ENCODE results near the gene NKAIN4. TPM values are rescaled to one million over a fixed set of nuclear protein-coding genes. Genes with fewer than 3 reads are reported as not detected.

Gene NKAIN4
- total RNA-seq, 1 experiment from 2014 or later, result not detected

GRCh38 chr20:63262836-63263235 is 8.6 kb upstream of the NKAIN4 start:
- intact Hi-C loops (cut with micrococcal nuclease; ENCODE audit: unreplicated experiment), result no loop called here
- Histone ChIP-seq H3K4me1 (ENCODE audit: insufficient read depth, low read length, poor library complexity, severe bottlenecking) (no peaks in the 10 kb centered on the region), H3K36me3 (ENCODE audit: insufficient read depth, low read length, poor library complexity, severe bottlenecking) (no peaks in the 10 kb centered on the region), H3K27me3 (replicated peaks; ENCODE audit: insufficient read depth, low read depth, low read length, poor library complexity) (peaks cover 55% of the 10 kb centered on the region), H3K27ac (ENCODE audit: low read depth, low read length, poor library complexity, severe bottlenecking) (no peak overlapping the region), H3K4me3 (ENCODE audit: low read depth, low read length, poor library complexity, severe bottlenecking) (no peak overlapping the region), H3K9me3 (ENCODE audit: low read depth, low read length, poor library complexity, severe bottlenecking) (no peaks in the 10 kb centered on the region)
- BruUV-seq (replicated peaks), result no TSS peak
- ChIA-PET POLR2A (ENCODE audit: low non-redundant PET) (no interaction called here), CTCF (no interaction called here)
- TF ChIP-seq CTCF (conservative IDR thresholded peaks at IDR 0.05; ENCODE audit: low read depth, low read length) (no peak), EZH2 (IDR thresholded peaks at IDR 0.05; ENCODE audit: borderline replicate concordance, low read depth, low read length, poor library complexity, severe bottlenecking) (no peak)
- DNase-seq (ENCODE audit: low spot score), result no peak

GRCh38 chr20:63261795-63262528 is 7.7 kb upstream of the NKAIN4 start:
- no peak overlapping the region for H3K4me3 ChIP-seq (ENCODE audit: low read depth, low read length, poor library complexity, severe bottlenecking)
- no peak for DNase-seq (ENCODE audit: low spot score)
- no peaks in the 10 kb centered on the region for H3K36me3 ChIP-seq (ENCODE audit: insufficient read depth, low read length, poor library complexity, severe bottlenecking)
- H3K27ac ChIP-seq (ENCODE audit: low read depth, low read length, poor library complexity, severe bottlenecking), result no peak overlapping the region
- peaks cover 47% of the 10 kb centered on the region for H3K27me3 ChIP-seq (replicated peaks; ENCODE audit: insufficient read depth, low read depth, low read length, poor library complexity)
- no peaks in the 10 kb centered on the region for H3K4me1 ChIP-seq (ENCODE audit: insufficient read depth, low read length, poor library complexity, severe bottlenecking)
- TF ChIP-seq CTCF (conservative IDR thresholded peaks at IDR 0.05; ENCODE audit: low read depth, low read length) (no peak), EZH2 (IDR thresholded peaks at IDR 0.05; ENCODE audit: borderline replicate concordance, low read depth, low read length, poor library complexity, severe bottlenecking) (no peak)
- CTCF ChIA-PET, result no interaction called here
- intact Hi-C loops (cut with micrococcal nuclease; ENCODE audit: unreplicated experiment), result no loop called here
- no peaks in the 10 kb centered on the region for H3K9me3 ChIP-seq (ENCODE audit: low read depth, low read length, poor library complexity, severe bottlenecking)
- POLR2A ChIA-PET (ENCODE audit: low non-redundant PET), result no interaction called here
- no TSS peak for BruUV-seq (replicated peaks)

- POLR2A ChIA-PET (ENCODE audit: low non-redundant PET), result no interaction called here
- CTCF ChIA-PET, result interaction anchor here (0.6 kb wide), 1 partner anchor 12 kb away, joined by 5 read pairs; no protein-coding TSS in a partner anchor
- intact Hi-C loops (cut with micrococcal nuclease; ENCODE audit: unreplicated experiment), result no loop called here
These were observed 7.0 kb upstream of the NKAIN4 start for GRCh38 chr20:63261060-63261794.

More at GRCh38 chr20:63261060-63261794, 7.0 kb upstream of the NKAIN4 start:
- Histone ChIP-seq H3K36me3 (ENCODE audit: insufficient read depth, low read length, poor library complexity, severe bottlenecking) (no peaks in the 10 kb centered on the region), H3K4me3 (ENCODE audit: low read depth, low read length, poor library complexity, severe bottlenecking) (no peak overlapping the region), H3K27ac (ENCODE audit: low read depth, low read length, poor library complexity, severe bottlenecking) (no peak overlapping the region), H3K9me3 (ENCODE audit: low read depth, low read length, poor library complexity, severe bottlenecking) (no peaks in the 10 kb centered on the region), H3K4me1 (ENCODE audit: insufficient read depth, low read length, poor library complexity, severe bottlenecking) (no peaks in the 10 kb centered on the region), H3K27me3 (replicated peaks; ENCODE audit: insufficient read depth, low read depth, low read length, poor library complexity) (peaks cover 45% of the 10 kb centered on the region)
- no TSS peak for BruUV-seq (replicated peaks)
- TF ChIP-seq EZH2 (IDR thresholded peaks at IDR 0.05; ENCODE audit: borderline replicate concordance, low read depth, low read length, poor library complexity, severe bottlenecking), result no peak
- no peak for TF ChIP-seq CTCF (conservative IDR thresholded peaks at IDR 0.05; ENCODE audit: low read depth, low read length)
- no peak for DNase-seq (ENCODE audit: low spot score)

All from A673 (cell line).